ENCODE results near the gene HEATR3. TPM values are rescaled to one million over a fixed set of nuclear protein-coding genes. Genes with fewer than 3 reads are reported as not detected.

HEATR3 gene
- total and polyA plus RNA-seq, 2 of the 8 experiments (the other 6 are each of a cell fraction or from before 2014, with no cell fraction given), result 13.0 to 29.2 TPM

DNA sequence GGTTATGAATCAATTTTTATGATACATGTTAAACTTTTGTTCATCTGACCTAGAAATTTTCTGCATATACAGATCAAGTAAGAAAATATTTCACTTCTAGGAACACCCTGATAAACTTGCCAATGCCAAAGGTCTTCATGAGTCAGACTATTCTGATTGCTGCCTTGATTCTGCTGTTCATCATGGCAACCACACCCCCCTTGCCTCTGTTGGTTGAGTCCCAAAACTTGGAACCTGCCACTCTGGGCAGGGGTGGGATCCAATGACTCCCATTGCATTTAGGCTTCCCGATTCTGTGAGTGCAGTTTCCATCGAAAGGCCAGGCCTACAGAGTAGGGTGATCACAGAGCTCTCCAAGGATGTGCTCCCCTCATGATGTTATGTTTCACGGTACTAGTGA lies 71.5 kb downstream of the HEATR3 start:
- no peak overlapping the region for H4K5ac ChIP-seq (ENCODE audit: insufficient read length, low read depth, low read length)
- H2BK12ac ChIP-seq (ENCODE audit: low read depth, low read length), result no peak overlapping the region
- no peak for TF ChIP-seq TAF7 (optimal IDR thresholded peaks at IDR 0.05; ENCODE audit: borderline replicate concordance, low read depth, low read length)
- TF ChIP-seq JUN (IDR thresholded peaks at IDR 0.05; ENCODE audit: low read depth, low read length), result no peak
- no peak for TF ChIP-seq ASH2L (IDR thresholded peaks at IDR 0.05; ENCODE audit: low read length)
- no peak for TF ChIP-seq CBX8 (IDR thresholded peaks at IDR 0.05; ENCODE audit: borderline replicate concordance, low read depth, low read length)
- TF ChIP-seq HDAC2 (IDR thresholded peaks at IDR 0.05; ENCODE audit: borderline replicate concordance in 1 of 2, low read depth in 2 of 2, low read length in 2 of 2), result no peak
- TF ChIP-seq TAF1 (IDR thresholded peaks at IDR 0.05; ENCODE audit: low read depth, low read length), result no peak
- TF ChIP-seq KDM5A (IDR thresholded peaks at IDR 0.05; ENCODE audit: low read length), result no peak
- TF ChIP-seq TEAD4 (IDR thresholded peaks at IDR 0.05; ENCODE audit: low read depth, low read length), result no peak
- TF ChIP-seq, protein P1, sequence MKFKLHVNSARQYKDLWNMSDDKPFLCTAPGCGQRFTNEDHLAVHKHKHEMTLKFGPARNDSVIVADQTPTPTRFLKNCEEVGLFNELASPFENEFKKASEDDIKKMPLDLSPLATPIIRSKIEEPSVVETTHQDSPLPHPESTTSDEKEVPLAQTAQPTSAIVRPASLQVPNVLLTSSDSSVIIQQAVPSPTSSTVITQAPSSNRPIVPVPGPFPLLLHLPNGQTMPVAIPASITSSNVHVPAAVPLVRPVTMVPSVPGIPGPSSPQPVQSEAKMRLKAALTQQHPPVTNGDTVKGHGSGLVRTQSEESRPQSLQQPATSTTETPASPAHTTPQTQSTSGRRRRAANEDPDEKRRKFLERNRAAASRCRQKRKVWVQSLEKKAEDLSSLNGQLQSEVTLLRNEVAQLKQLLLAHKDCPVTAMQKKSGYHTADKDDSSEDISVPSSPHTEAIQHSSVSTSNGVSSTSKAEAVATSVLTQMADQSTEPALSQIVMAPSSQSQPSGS (IDR thresholded peaks at IDR 0.05; ENCODE audit: low read length), result no peak
- TF ChIP-seq, protein P2, sequence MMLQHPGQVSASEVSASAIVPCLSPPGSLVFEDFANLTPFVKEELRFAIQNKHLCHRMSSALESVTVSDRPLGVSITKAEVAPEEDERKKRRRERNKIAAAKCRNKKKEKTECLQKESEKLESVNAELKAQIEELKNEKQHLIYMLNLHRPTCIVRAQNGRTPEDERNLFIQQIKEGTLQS (IDR thresholded peaks at IDR 0.05; ENCODE audit: insufficient read depth, low read depth, low read length), result no peak
- no peak for TF ChIP-seq EZH2 (IDR thresholded peaks at IDR 0.05; ENCODE audit: low read depth, low read length, severe bottlenecking)
- no peak overlapping the region for H3K23ac ChIP-seq (ENCODE audit: insufficient read length)
- no peak overlapping the region for H3K9ac ChIP-seq (replicated peaks in 1 of 4; ENCODE audit: extremely low read depth in 1 of 4, low read depth in 3 of 4, low read length in 3 of 4)
- H3K23me2 ChIP-seq (ENCODE audit: low read depth, low read length), result no peaks in the 10 kb centered on the region
- no peak overlapping the region for H2BK15ac ChIP-seq (ENCODE audit: low read length)
- no peak for DNase-seq (ENCODE audit: low read depth in 1 of 2, low spot score in 2 of 2)
- H2BK120ac ChIP-seq (replicated peaks; ENCODE audit: low read depth, low read length), result no peak overlapping the region
- no peaks in the 10 kb centered on the region for H3K27me3 ChIP-seq (replicated peaks in 1 of 4; ENCODE audit: control insufficient read depth in 3 of 4, extremely low read depth in 1 of 4, insufficient read depth in 3 of 4, low read length in 3 of 4)
- H3K36me3 ChIP-seq (ENCODE audit: control insufficient read depth in 2 of 4, insufficient read depth in 4 of 4, low read length in 3 of 4), result no peaks in the 10 kb centered on the region
- no peak overlapping the region for H3K18ac ChIP-seq (ENCODE audit: extremely low read depth, low read length)
- ChIA-PET POLR2A (ENCODE audit: partially characterized antibody) (no interaction called here), CTCF (ENCODE audit: partially characterized antibody) (interaction anchor here (0.6 to 5.3 kb wide), 2 partner anchors 60 to 74 kb away, joined by 3 to 65 read pairs; no protein-coding TSS in a partner anchor)
- no peak overlapping the region for H3K27ac ChIP-seq (ENCODE audit: low read depth, low read length)
- H4K8ac ChIP-seq (ENCODE audit: extremely low read depth, insufficient read depth, low read length), result no peak overlapping the region
- H3K79me2 ChIP-seq (ENCODE audit: control insufficient read depth in 1 of 2, insufficient read depth in 2 of 2, low read length in 2 of 2), result no peaks in the 10 kb centered on the region
- H3K4me2 ChIP-seq (ENCODE audit: insufficient read depth in 1 of 2, low read depth in 2 of 2, low read length in 2 of 2), result no peak overlapping the region
- H3K56ac ChIP-seq (replicated peaks; ENCODE audit: insufficient read length, low read depth, low read length), result no peak overlapping the region
- no peak overlapping the region for H4K91ac ChIP-seq (replicated peaks; ENCODE audit: insufficient read length, low read length)
- H2AFZ ChIP-seq (ENCODE audit: low read length), result 0 out of 2 replicates have a peak overlapping the region, but pooled peaks have one; percentile 40
- no peak overlapping the region for H3K4ac ChIP-seq (replicated peaks; ENCODE audit: insufficient read length, low read depth, low read length)
- no peak overlapping the region for H3K14ac ChIP-seq (ENCODE audit: insufficient read length)
- WGBS, 2 experiments (ENCODE audit: extremely low coverage in 1 of 2, insufficient coverage in 1 of 2, insufficient read length in 1 of 2, insufficient replicate concordance in 2 of 2, low coverage in 1 of 2, low lambda C conversion rate in 2 of 2, missing lambda C conversion rate in 1 of 2), result 96% methylated on average over 3 of the region's 3 CpGs; no CpG with 5 or more reads in 1 of the 2 experiments
- FAIRE-seq, result no peak
- H2AK5ac ChIP-seq (ENCODE audit: low read depth, low read length), result no peak overlapping the region
- no peak overlapping the region for H2BK20ac ChIP-seq (ENCODE audit: low read length)
- H3K9me3 ChIP-seq (ENCODE audit: insufficient read depth in 2 of 2, low read depth in 1 of 2, low read length in 1 of 2), result no peaks in the 10 kb centered on the region
- H3K79me1 ChIP-seq (ENCODE audit: low read depth, low read length), result no peaks in the 10 kb centered on the region
- no peaks in the 10 kb centered on the region for H4K20me1 ChIP-seq (replicated peaks in 1 of 2; ENCODE audit: control insufficient read depth in 1 of 2, insufficient read depth in 2 of 2, low read length in 2 of 2)
- no peak overlapping the region for H3K4me3 ChIP-seq (ENCODE audit: extremely low read depth in 1 of 4, insufficient read depth in 2 of 4, low read depth in 3 of 4, low read length in 4 of 4)
- no peaks in the 10 kb centered on the region for H3K4me1 ChIP-seq (replicated peaks in 1 of 4; ENCODE audit: control insufficient read depth in 3 of 4, insufficient read depth in 4 of 4, low read length in 3 of 4)
- H2BK5ac ChIP-seq (ENCODE audit: low read depth, low read length), result no peak overlapping the region
